Muscle of leg (tissue), 11 donors: ENCODE results near the gene DUSP11. TPM values are rescaled to one million over a fixed set of nuclear protein-coding genes. Genes with fewer than 3 reads are reported as not detected.
"Not testable (repeated sequence)": the region's sequence is repeated elsewhere in the genome, so short reads cannot be mapped to it uniquely, and the experiment has no call there.

Experiments
- DNase-seq: peaks from one replicate; pipeline ENCODE4 v3.0.0; 2013
- H3K27ac ChIP-seq: one replicate; pipeline ENCODE4 v1.5.1; 2013; ENCODE audit warnings: mild to moderate bottlenecking, low read length, control low read depth
- H3K27me3 ChIP-seq: one replicate; pipeline ENCODE4 v1.6.1; 2013; ENCODE audit warnings: low read length; ENCODE audit not compliant: control insufficient read depth, insufficient read depth
- H3K36me3 ChIP-seq: one replicate; pipeline ENCODE4 v1.6.1; 2013; ENCODE audit warnings: low read length; ENCODE audit not compliant: control insufficient read depth, insufficient read depth
- H3K4me1 ChIP-seq: one replicate; pipeline ENCODE4 v1.6.1; 2013; ENCODE audit warnings: low read length; ENCODE audit not compliant: control insufficient read depth, insufficient read depth
- H3K4me3 ChIP-seq: one replicate; pipeline ENCODE4 v1.5.1; 2013; ENCODE audit warnings: low read length, control low read depth
- H3K9me3 ChIP-seq: replicated peaks from 2 replicates; pipeline ENCODE4 v1.6.1; 2013; ENCODE audit warnings: low read depth, low read length; ENCODE audit not compliant: control insufficient read depth
- WGBS: methylation state at CpG from one replicate; pipeline ENCODE4 v1.1.5; 2013; ENCODE audit warnings: missing lambda C conversion rate; ENCODE audit not compliant: insufficient coverage; 5-methylcytosine and 5-hydroxymethylcytosine counted together
- polyA plus RNA-seq, 8 donors: library from polyadenylated mRNA; unstranded; fragments of 120-200 nt; gene quantifications; one replicate each; pipeline versions ENCODE4 v1.2.1 to v1.2.3, GENCODE V29; 2013; ENCODE audit warnings: inconsistent platforms in 1 of 8, low replicate concordance in 1 of 8; ENCODE audit not compliant: insufficient read length in 8 of 8, insufficient read depth in 1 of 8
- total RNA-seq: library from RNA; stranded (reverse); fragments of 120-200 nt; gene quantifications from one replicate; pipeline ENCODE4 v1.2.4, GENCODE V29; 2013

DUSP11 gene
- total and polyA plus RNA-seq, 9 donors = 15.1 to 21.9 (median 18.6) TPM

DNA sequence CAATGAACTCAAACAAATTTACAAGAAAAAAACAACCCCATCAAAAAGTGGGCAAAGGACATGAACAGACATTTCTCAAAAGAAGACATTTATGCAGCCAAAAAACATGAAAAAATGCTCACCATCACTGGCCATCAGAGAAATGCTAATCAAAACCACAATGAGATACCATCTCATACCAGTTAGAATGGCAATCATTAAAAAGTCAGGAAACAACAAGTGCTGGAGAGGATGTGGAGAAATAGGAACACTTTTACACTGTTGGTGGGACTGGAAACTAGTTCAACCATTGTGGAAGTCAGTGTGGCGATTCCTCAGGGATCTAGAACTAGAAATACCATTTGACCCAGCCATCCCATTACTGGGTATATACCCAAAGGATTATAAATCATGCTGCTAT, 53.2 kb downstream of the DUSP11 start:
- DNase-seq, H3K9me3 ChIP-seq, H3K4me3 ChIP-seq, H3K4me1 ChIP-seq, H3K27me3 ChIP-seq, H3K27ac ChIP-seq: not testable (repeated sequence)
- H3K36me3 ChIP-seq = peaks cover 20% of the 10 kb centered on the region
- WGBS = no CpG with 5 or more reads among the region's 1 CpG

DNA sequence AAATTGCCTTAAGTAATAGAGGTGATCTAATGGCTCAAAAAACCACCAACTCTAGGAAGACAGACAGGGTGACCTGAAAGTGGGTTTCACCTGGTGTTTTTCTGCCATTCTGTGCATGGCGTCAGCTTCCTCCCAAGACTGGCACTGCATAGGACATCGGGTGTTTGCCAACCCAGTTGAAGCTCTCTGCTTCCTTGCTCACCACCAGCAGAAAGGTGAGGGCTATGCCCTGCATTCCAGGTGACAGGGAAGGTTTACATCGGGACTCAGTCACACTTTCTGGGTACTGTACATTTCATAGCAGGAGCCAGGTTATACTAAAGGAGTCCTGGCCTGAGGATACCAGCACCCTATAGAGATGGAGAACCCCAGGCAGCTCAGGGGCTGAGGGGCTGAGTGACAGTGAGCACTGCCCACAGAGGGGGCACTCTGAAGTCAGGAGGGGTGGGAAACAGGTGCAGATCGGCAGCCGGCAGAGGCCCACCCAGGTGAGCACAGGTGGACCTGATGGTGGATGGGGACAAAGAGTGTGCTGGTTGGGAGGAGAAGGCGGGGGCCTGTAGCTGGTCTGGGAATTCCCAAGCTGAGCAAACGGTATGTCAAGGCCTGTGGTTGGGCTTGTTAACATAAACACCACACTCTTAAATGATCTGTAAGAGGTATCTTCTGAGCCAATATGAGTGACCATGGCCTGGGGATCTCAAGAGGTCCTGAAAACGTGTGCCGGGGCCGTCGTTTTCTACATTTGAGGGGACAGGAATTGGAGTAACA, 60.9 kb downstream of the DUSP11 start:
- Histone ChIP-seq H3K4me1 (no peaks in the 10 kb centered on the region), H3K27me3 (no peaks in the 10 kb centered on the region), H3K4me3 (no peak overlapping the region), H3K9me3 (no peaks in the 10 kb centered on the region), H3K36me3 (no peaks in the 10 kb centered on the region), H3K27ac (no peak overlapping the region)
- no peak for DNase-seq
- 92% methylated on average over 3 of the region's 11 CpGs for whole genome bisulfite sequencing

DNA sequence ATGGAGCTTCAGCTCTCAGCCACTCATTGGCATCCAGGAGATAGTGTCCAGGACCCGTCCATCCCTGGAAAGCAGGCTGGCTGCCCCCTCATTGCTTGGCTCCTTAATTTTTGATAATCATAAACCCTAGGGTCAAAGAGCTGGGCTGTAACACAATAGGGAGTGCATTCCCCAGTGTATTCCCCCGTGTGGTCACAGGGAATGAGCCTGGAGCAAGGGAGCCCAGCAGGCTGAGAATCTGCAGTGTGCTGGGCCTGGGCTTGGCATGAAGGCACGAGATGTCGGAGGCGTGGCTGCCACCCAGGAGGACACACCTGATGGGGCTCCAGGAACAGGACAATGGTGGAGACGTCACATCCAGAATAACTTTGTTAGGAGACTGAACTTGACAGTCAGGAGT, 61.5 kb downstream of the DUSP11 start:
- Histone ChIP-seq H3K36me3 (no peaks in the 10 kb centered on the region), H3K4me1 (no peaks in the 10 kb centered on the region), H3K4me3 (no peak overlapping the region), H3K27ac (no peak overlapping the region), H3K9me3 (no peaks in the 10 kb centered on the region), H3K27me3 (no peaks in the 10 kb centered on the region)
- no peak for DNase-seq
- 71% methylated on average over 5 of the region's 6 CpGs for WGBS

DNA sequence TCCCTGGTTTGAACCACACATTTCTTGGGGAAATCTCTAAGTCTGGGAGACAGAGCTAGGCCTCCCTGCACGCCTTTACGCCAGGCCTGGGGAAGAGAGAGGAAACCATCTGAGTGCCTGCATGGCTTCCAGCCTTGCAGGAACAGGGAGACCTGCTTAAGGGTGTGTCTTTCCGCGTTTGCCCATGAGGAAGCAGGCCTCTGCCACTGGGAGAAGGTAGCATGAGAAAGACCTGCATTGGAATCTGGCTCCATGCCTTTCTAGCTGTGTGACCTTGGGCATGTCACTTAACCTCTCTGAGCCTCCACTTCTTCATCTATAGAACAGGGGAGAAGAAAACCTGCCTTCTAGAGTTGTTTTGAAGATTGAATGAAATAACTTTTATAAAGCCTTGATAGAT, 62.2 kb downstream of the DUSP11 start:
- not testable (repeated sequence) for H3K27ac ChIP-seq, H3K9me3 ChIP-seq, H3K36me3 ChIP-seq, H3K4me1 ChIP-seq, H3K27me3 ChIP-seq, DNase-seq, H3K4me3 ChIP-seq
- 70% methylated on average over 2 of the region's 4 CpGs for WGBS

DNA sequence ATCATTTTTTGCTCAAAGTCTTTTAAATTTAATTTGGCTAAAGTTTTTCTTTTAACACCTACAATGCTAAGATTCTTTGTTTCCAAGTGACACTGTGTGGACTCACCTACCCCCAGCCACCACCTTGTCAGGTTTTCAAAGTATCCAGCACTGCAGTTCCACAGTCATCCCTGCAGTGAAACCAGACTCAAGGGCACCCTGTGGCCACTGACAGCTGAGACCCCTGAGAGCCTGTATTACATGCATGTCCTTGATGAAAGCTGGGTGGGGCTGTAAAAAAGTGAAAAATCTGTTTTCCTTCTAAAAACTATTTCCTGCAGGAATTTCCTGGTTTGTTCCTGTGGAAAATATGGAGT, 62.7 kb downstream of the DUSP11 start:
- no peaks in the 10 kb centered on the region for H3K9me3 ChIP-seq
- no peaks in the 10 kb centered on the region for H3K36me3 ChIP-seq
- H3K4me3 ChIP-seq = no peak overlapping the region
- H3K4me1 ChIP-seq = no peaks in the 10 kb centered on the region
- H3K27ac ChIP-seq = no peak overlapping the region
- no peaks in the 10 kb centered on the region for H3K27me3 ChIP-seq
- DNase-seq = no peak

DNA sequence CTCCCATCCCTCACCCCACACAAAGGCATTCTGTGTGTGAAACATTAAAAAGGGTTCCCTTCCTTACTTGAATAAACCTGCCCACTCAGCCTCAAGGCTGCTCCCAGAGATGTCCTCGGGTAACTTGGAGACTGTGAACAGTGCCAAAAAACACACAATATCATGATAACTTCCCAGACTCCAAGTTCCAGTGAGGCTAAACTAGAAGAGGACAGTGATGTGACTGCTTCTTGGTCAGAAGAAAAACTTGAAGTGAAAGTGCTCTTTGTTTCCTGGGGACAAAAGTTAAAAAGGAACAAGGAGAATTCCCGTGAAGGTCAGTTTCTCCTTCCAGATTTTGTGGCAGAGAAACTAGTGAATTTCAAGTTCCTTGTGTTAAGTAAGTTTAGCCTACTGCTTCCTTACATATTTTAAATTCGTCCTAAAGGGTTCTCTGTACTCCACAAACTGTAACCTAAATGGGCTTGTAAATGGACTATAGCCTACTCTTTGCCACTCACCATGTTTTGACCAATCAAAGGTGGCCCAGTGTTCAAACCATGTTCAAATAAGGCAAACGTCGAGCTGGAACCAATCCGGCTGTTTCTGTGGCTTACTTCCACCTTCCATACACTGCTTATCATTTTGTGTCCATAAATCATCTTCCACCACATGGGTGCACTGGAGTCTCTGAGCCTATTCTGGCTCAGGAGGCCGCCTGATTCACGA, 63.2 kb downstream of the DUSP11 start:
- no peaks in the 10 kb centered on the region for H3K9me3 ChIP-seq
- no peak overlapping the region for H3K4me3 ChIP-seq
- H3K4me1 ChIP-seq = no peaks in the 10 kb centered on the region
- WGBS = 58% methylated on average over 3 of the region's 8 CpGs
- H3K27ac ChIP-seq = no peak overlapping the region
- H3K27me3 ChIP-seq = no peaks in the 10 kb centered on the region
- DNase-seq = peak; percentile 43
- no peaks in the 10 kb centered on the region for H3K36me3 ChIP-seq

DNA sequence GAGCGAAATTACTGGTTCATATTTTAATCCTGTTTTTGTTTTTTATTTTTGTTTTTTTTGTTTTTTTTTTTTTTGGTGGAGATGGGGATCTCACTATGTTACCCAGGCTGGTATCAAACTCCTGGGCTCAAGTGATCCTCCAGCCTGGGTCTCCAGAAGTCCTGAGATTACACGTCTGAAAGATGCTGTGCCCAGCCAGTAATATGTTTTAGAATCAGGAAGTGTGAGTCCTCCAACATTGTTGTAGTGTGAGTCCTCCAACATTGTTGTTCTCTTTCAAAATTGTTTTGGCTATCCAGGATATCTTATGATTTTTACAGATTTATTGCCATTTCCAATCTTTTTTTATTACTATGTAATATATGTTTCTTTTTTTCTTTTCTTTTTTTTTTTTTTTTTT, 65.8 kb downstream of the DUSP11 start:
- no peaks in the 10 kb centered on the region for H3K27me3 ChIP-seq
- no peaks in the 10 kb centered on the region for H3K9me3 ChIP-seq
- no peak overlapping the region for H3K4me3 ChIP-seq
- no peak for DNase-seq
- H3K4me1 ChIP-seq = no peaks in the 10 kb centered on the region
- no peaks in the 10 kb centered on the region for H3K36me3 ChIP-seq
- no peak overlapping the region for H3K27ac ChIP-seq
- no CpG with 5 or more reads among the region's 2 CpGs for WGBS

Other genes with a start within 250 kb of the DUSP11 start
- not detected for gene NAT8, start 137.7 kb downstream of the DUSP11 start, total RNA-seq
- under 1 TPM in 5 of 8 donors, not detected in 3; 0.13 to 0.60 (median 0.19) TPM for gene NAT8, start 137.7 kb downstream of the DUSP11 start, polyA plus RNA-seq
- 38.7 TPM for gene TPRKB, start 42.8 kb downstream of the DUSP11 start, total RNA-seq
- 10 to 100 TPM; 36.3 to 48.8 (median 42.2) TPM for gene TPRKB, start 42.8 kb downstream of the DUSP11 start, polyA plus RNA-seq
- not detected for gene C2orf78, start 4.1 kb upstream of the DUSP11 start, total RNA-seq
- gene C2orf78, start 4.1 kb upstream of the DUSP11 start, polyA plus RNA-seq = not detected
- gene STAMBP, start 48.9 kb upstream of the DUSP11 start, total RNA-seq = 32.6 TPM
- gene STAMBP, start 48.9 kb upstream of the DUSP11 start, polyA plus RNA-seq = 10 to 100 TPM; 30.2 to 45.7 (median 38.7) TPM
- 1.3 TPM for gene ACTG2, start 112.9 kb upstream of the DUSP11 start, total RNA-seq
- 10 to 100 TPM in 4 of 8 donors, 1 to 10 TPM in 4; 5.2 to 38.2 (median 10.9) TPM for gene ACTG2, start 112.9 kb upstream of the DUSP11 start, polyA plus RNA-seq
- gene DGUOK, start 146.8 kb upstream of the DUSP11 start, total RNA-seq = 45.7 TPM
- 10 to 100 TPM; 35.0 to 50.5 (median 43.5) TPM for gene DGUOK, start 146.8 kb upstream of the DUSP11 start, polyA plus RNA-seq
- 5.5 TPM for gene TET3, start 204.8 kb upstream of the DUSP11 start, total RNA-seq
- gene TET3, start 204.8 kb upstream of the DUSP11 start, polyA plus RNA-seq = 10 to 100 TPM in 1 of 8 donors, 1 to 10 TPM in 7; 6.5 to 10.9 (median 8.4) TPM